Neural progenitor cell (in vitro differentiated cells): Measurements from ENCODE around the gene LPAR2. TPM values are rescaled to one million over a fixed set of nuclear protein-coding genes. Genes with fewer than 3 reads are reported as not detected.

Experiments
- DNase-seq: peaks from one replicate; pipeline ENCODE4 v3.0.0-alpha.2; 2016; ENCODE audit warnings: low spot score
- H2AFZ ChIP-seq: fragments of 200-600 bp; sonication (generic); replicated peaks from 2 replicates; pipeline ENCODE4 v1.6.1; 2016; ENCODE audit warnings: antibody characterized with exemption
- H3F3A ChIP-seq: fragments of 200-600 bp; sonication (generic); 2 replicates; pipeline ENCODE4 v1.6.1; 2016; ENCODE audit warnings: antibody characterized with exemption, low read depth
- H3K27ac ChIP-seq: fragments of 200-600 bp; sonication (generic); 2 replicates; pipeline ENCODE4 v1.5.1; 2016; ENCODE audit warnings: mild to moderate bottlenecking
- H3K27me3 ChIP-seq: fragments of 200-600 bp; sonication (generic); 2 replicates; pipeline ENCODE4 v1.6.1; 2016; ENCODE audit warnings: mild to moderate bottlenecking, moderate library complexity
- H3K36me3 ChIP-seq: fragments of 200-600 bp; sonication (generic); 2 replicates; pipeline ENCODE4 v1.5.1; 2016
- H3K4me1 ChIP-seq: fragments of 200-600 bp; sonication (generic); 2 replicates; pipeline ENCODE4 v1.6.1; 2016; ENCODE audit warnings: mixed run types
- H3K4me2 ChIP-seq: fragments of 200-600 bp; sonication (generic); 2 replicates; pipeline ENCODE4 v1.6.1; 2016
- H3K4me3 ChIP-seq: fragments of 200-600 bp; sonication (generic); 2 replicates; pipeline ENCODE4 v1.5.1; 2016
- H3K79me2 ChIP-seq: fragments of 200-600 bp; sonication (generic); 2 replicates; pipeline ENCODE4 v1.6.1; 2016; ENCODE audit warnings: low read depth
- H3K9ac ChIP-seq: fragments of 200-600 bp; sonication (generic); 2 replicates; pipeline ENCODE4 v1.6.1; 2016
- H3K9me3 ChIP-seq: fragments of 200-600 bp; sonication (generic); 2 replicates; pipeline ENCODE4 v1.5.1; 2016; ENCODE audit warnings: low read depth
- H4K20me1 ChIP-seq: fragments of 200-600 bp; sonication (generic); 2 replicates; pipeline ENCODE4 v1.6.1; 2016; ENCODE audit warnings: low read depth
- H3K27ac Mint-ChIP-seq: 3 replicates; pipeline ENCODE4 v1.8.0; 2021; ENCODE audit warnings: mixed read lengths
- H3K27me3 Mint-ChIP-seq: 2 replicates; pipeline ENCODE4 v1.8.0; 2022; ENCODE audit warnings: low read depth, mild to moderate bottlenecking, inconsistent platforms, moderate library complexity, mixed read lengths; ENCODE audit not compliant: insufficient read depth
- H3K36me3 Mint-ChIP-seq: 3 replicates; pipeline ENCODE4 v1.8.0; 2021; ENCODE audit warnings: mixed read lengths
- H3K4me1 Mint-ChIP-seq: 3 replicates; pipeline ENCODE4 v1.8.0; 2021; ENCODE audit warnings: mixed read lengths
- H3K4me3 Mint-ChIP-seq: 3 replicates; pipeline ENCODE4 v1.8.0; 2021; ENCODE audit warnings: mild to moderate bottlenecking, moderate library complexity, mixed read lengths
- H3K9me3 Mint-ChIP-seq: 3 replicates; pipeline ENCODE4 v1.8.0; 2020; ENCODE audit warnings: mixed read lengths
- CTCF ChIP-seq: fragments of 200-600 bp; sonication (generic); IDR thresholded peaks from 2 replicates; pipeline ENCODE4 v1.5.1; 2017; ENCODE audit warnings: antibody characterized with exemption, mild to moderate bottlenecking
- EZH2 ChIP-seq: fragments of 200-600 bp; sonication (generic); IDR thresholded peaks from 2 replicates; pipeline ENCODE4 v1.6.1; 2017; ENCODE audit warnings: antibody characterized with exemption, mild to moderate bottlenecking, moderate library complexity
- EZH2phosphoT487 ChIP-seq: fragments of 200-600 bp; sonication (generic); IDR thresholded peaks from 2 replicates; pipeline ENCODE4 v1.6.1; 2017; ENCODE audit warnings: antibody characterized with exemption
- total RNA-seq: library from RNA; depleted of rRNA; stranded (reverse); fragments of >200 nt; gene quantifications from 2 replicates; pipeline ENCODE4 v1.2.3, GENCODE V29; 2015; ENCODE audit warnings: low replicate concordance

Gene LPAR2
- total RNA-seq, 1 donor from 2014 or later, result 21.2 TPM

GRCh38 chr19:19579533-19580361 is 48.3 kb downstream of the LPAR2 start:
- H3K9ac ChIP-seq, result no peak overlapping the region
- peaks cover 2% of the 10 kb centered on the region for H3K27me3 Mint-ChIP-seq

GRCh38 chr19:19578252-19578651 is 49.8 kb downstream of the LPAR2 start:
- Histone ChIP-seq H3K36me3 (no peaks in the 10 kb centered on the region), H3K4me1 (peaks cover 24% of the 10 kb centered on the region), H3K9me3 (no peaks in the 10 kb centered on the region), H3F3A (peaks cover 29% of the 10 kb centered on the region), H3K27me3 (peaks cover 8% of the 10 kb centered on the region), H3K79me2 (no peaks in the 10 kb centered on the region), H2AFZ (no peak overlapping the region), H3K27ac (no peak overlapping the region), H3K9ac (no peak overlapping the region), H4K20me1 (peaks cover 6% of the 10 kb centered on the region), H3K4me2 (no peak overlapping the region), H3K4me3 (no peak overlapping the region)
- Mint-ChIP-seq H3K4me3 (no peak overlapping the region), H3K4me1 (peaks cover 25% of the 10 kb centered on the region), H3K27me3 (no peaks in the 10 kb centered on the region), H3K27ac (no peak overlapping the region), H3K9me3 (no peaks in the 10 kb centered on the region), H3K36me3 (no peaks in the 10 kb centered on the region)
- no peak for TF ChIP-seq EZH2phosphoT487
- TF ChIP-seq CTCF, result no peak
- TF ChIP-seq EZH2, result no peak
- DNase-seq, result no peak

More at GRCh38 chr19:19579533-19580361, 48.3 kb downstream of the LPAR2 start:
- Histone ChIP-seq H3K9me3 (no peaks in the 10 kb centered on the region), H3K4me3 (no peak overlapping the region), H3K27me3 (peaks cover 8% of the 10 kb centered on the region), H3K4me1 (peaks cover 24% of the 10 kb centered on the region), H3F3A (peaks cover 24% of the 10 kb centered on the region), H3K36me3 (no peaks in the 10 kb centered on the region), H4K20me1 (peaks cover 6% of the 10 kb centered on the region), H3K27ac (no peak overlapping the region), H2AFZ (no peak overlapping the region), H3K4me2 (no peak overlapping the region), H3K79me2 (no peaks in the 10 kb centered on the region)
- no peak overlapping the region for H3K4me3 Mint-ChIP-seq
- peaks cover 25% of the 10 kb centered on the region for H3K4me1 Mint-ChIP-seq
- H3K9me3 Mint-ChIP-seq, result no peaks in the 10 kb centered on the region
- no peaks in the 10 kb centered on the region for H3K36me3 Mint-ChIP-seq
- no peak for TF ChIP-seq CTCF
- TF ChIP-seq EZH2phosphoT487, result no peak
- no peak for TF ChIP-seq EZH2
- peak; percentile 35 for DNase-seq
- H3K27ac Mint-ChIP-seq, result peak overlapping the region; percentile 78

GRCh38 chr19:19575411-19575810 is 52.6 kb downstream of the LPAR2 start:
- Mint-ChIP-seq H3K36me3 (peaks cover 3% of the 10 kb centered on the region), H3K27me3 (no peaks in the 10 kb centered on the region), H3K27ac (peak overlapping the region; percentile 8), H3K4me3 (peak overlapping the region; percentile 25), H3K9me3 (no peaks in the 10 kb centered on the region), H3K4me1 (peaks cover 18% of the 10 kb centered on the region)
- Histone ChIP-seq H3K36me3 (no peaks in the 10 kb centered on the region), H3K4me3 (no peak overlapping the region), H3K4me1 (peaks cover 15% of the 10 kb centered on the region), H2AFZ (no peak overlapping the region), H3K79me2 (no peaks in the 10 kb centered on the region), H3F3A (peaks cover 24% of the 10 kb centered on the region), H3K27me3 (peaks cover 8% of the 10 kb centered on the region), H3K4me2 (peak overlapping the region; percentile 65), H3K9ac (no peak overlapping the region), H4K20me1 (peaks cover 6% of the 10 kb centered on the region), H3K27ac (peak overlapping the region; percentile 77), H3K9me3 (no peaks in the 10 kb centered on the region)
- TF ChIP-seq CTCF, result no peak
- TF ChIP-seq EZH2, result no peak
- peak; percentile 54 for TF ChIP-seq EZH2phosphoT487
- peak; percentile 86 for DNase-seq

Other genes starting within 250 kb of the LPAR2 start
- 37.9 and 49.8 TPM in 2 replicates for gene GATAD2A, start 222.5 kb downstream of the LPAR2 start, total RNA-seq
- 4.6 and 7.0 TPM in 2 replicates for gene TSSK6, start 112.7 kb downstream of the LPAR2 start, total RNA-seq
- gene NDUFA13, start 112.0 kb downstream of the LPAR2 start, total RNA-seq, result 78.6 and 108 TPM in 2 replicates
- 2.6 and 5.1 TPM in 2 replicates for gene YJEFN3, start 99.3 kb downstream of the LPAR2 start, total RNA-seq
- 1.0 and 3.3 TPM in 2 replicates for gene CILP2, start 90.0 kb downstream of the LPAR2 start, total RNA-seq
- gene PBX4, start 9.5 kb downstream of the LPAR2 start, total RNA-seq, result 3.2 and 4.8 TPM in 2 replicates
- 6.4 and 7.9 TPM in 2 replicates for gene GMIP, start 15.4 kb upstream of the LPAR2 start, total RNA-seq
- gene ATP13A1, start 35.5 kb upstream of the LPAR2 start, total RNA-seq, result 19.2 and 181 TPM in 2 replicates
- 22.6 and 29.5 TPM in 2 replicates for gene ZNF101, start 40.6 kb upstream of the LPAR2 start, total RNA-seq
- gene ZNF14, start 104.9 kb upstream of the LPAR2 start, total RNA-seq, result 14.4 and 21.0 TPM in 2 replicates
- 16.1 and 19.9 TPM in 2 replicates for gene ZNF506, start 193.5 kb upstream of the LPAR2 start, total RNA-seq
- 54.5 and 79.2 TPM in 2 replicates for gene ZNF253, start 237.7 kb upstream of the LPAR2 start, total RNA-seq